Bronchial epithelial cell (primary cell): ENCODE data around the gene PRTFDC1. TPM values are rescaled to one million over a fixed set of nuclear protein-coding genes. Genes with fewer than 3 reads are reported as not detected.
A peak's percentile ranks its signal among the peaks of the same experiment; 100 is the strongest.

ENCODE experiments used
- DNase-seq: peaks from one replicate; pipeline ENCODE4 v3.0.0-alpha.2; 2010; ENCODE audit warnings: low read depth
- FAIRE-seq: peaks from 2 replicates; lab custom pipeline; 2011; peaks lifted over from hg19 to GRCh38; lab: Jason Lieb, UNC
- H3K27me3 ChIP-seq: 2 replicates; pipeline ENCODE4 v1.5.1; 2011; ENCODE audit warnings: low read length; ENCODE audit not compliant: control insufficient read depth, insufficient read depth
- H3K36me3 ChIP-seq: 2 replicates; pipeline ENCODE4 v1.5.1; 2011; ENCODE audit warnings: low read length; ENCODE audit not compliant: control insufficient read depth, insufficient read depth
- H3K4me3 ChIP-seq: 2 replicates; pipeline ENCODE4 v1.5.1; 2011; ENCODE audit warnings: mild to moderate bottlenecking, low read depth, low read length, control low read depth
- CTCF ChIP-seq: IDR thresholded peaks from 2 replicates; pipeline ENCODE4 v1.5.1; 2011; ENCODE audit warnings: mild to moderate bottlenecking, moderate library complexity, low read length, control low read depth, inconsistent platforms; ENCODE audit not compliant: insufficient read depth, severe bottlenecking
- total RNA-seq: library from RNA; depleted of rRNA; stranded (reverse); fragments of >200 nt; gene quantifications from 2 replicates; pipeline ENCODE4 v1.2.1, GENCODE V29; 2014

Gene PRTFDC1
- total RNA-seq, 1 donor from 2014 or later = 5.5 TPM

- FAIRE-seq (no peak), DNase-seq (no peak)
- Histone ChIP-seq H3K4me3 (no peak overlapping the region), H3K27me3 (no peaks in the 10 kb centered on the region), H3K36me3 (no peaks in the 10 kb centered on the region)
- no peak for TF ChIP-seq CTCF
These were observed 12.6 kb upstream of the PRTFDC1 start for GRCh38 chr10:24965051-24965450.

DNA sequence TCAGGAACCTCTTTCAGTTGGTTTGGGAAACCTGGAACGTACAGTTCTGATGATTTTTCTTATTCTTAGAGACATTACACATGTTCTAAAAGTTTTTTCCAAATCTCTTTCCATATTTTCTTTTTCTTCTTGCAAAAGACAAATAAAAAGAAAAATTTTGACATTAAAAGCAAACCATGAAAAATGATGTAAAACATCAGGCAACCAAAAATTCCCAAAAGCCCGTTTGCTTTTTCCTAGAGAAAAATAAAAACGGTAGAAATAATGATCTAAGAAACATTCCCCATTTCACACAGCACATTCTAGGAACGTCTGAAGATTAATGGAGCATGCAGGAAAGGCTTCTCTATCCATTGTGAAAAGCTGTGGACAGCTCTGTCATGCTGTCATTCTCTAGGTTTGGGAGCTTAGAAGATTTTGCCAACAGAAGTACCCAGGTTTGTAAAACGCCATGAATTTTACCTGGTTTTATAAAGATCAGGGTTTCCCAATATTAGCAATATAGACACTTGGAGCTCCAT is 11.2 kb upstream of the PRTFDC1 start:
- H3K27me3 ChIP-seq = no peaks in the 10 kb centered on the region
- H3K4me3 ChIP-seq = no peak overlapping the region
- no peaks in the 10 kb centered on the region for H3K36me3 ChIP-seq
- DNase-seq (no peak), FAIRE-seq (no peak)
- no peak for TF ChIP-seq CTCF

- no peak for TF ChIP-seq CTCF
- DNase-seq = peak; percentile 98
- FAIRE-seq = peak; percentile 7
These were observed 10.6 kb upstream of the PRTFDC1 start for GRCh38 chr10:24962995-24963394.

DNA sequence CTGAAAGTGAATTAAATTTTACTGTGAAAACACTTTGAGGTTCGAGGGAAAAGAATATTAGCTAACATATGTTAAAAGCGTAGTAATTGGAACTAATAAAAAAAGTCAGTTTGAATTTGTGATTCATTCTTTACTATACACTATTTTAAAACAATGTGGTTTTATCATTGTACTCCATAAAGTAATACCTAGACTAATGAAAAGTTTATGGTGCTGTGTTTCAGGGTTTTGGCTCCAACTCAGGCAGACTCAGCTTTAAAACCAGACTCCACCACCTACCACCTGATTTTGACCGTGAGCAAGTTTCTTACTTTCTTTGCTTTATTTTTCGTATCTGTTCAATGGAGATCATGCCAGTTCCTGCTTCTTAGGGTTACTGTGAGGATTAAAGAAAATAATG is 9.2 kb upstream of the PRTFDC1 start:
- FAIRE-seq = no peak
- H3K4me3 ChIP-seq = no peak overlapping the region
- no peaks in the 10 kb centered on the region for H3K27me3 ChIP-seq
- DNase-seq = no peak
- no peaks in the 10 kb centered on the region for H3K36me3 ChIP-seq
- TF ChIP-seq CTCF = no peak

More at GRCh38 chr10:24962995-24963394, 10.6 kb upstream of the PRTFDC1 start:
- Histone ChIP-seq H3K36me3 (no peaks in the 10 kb centered on the region), H3K4me3 (no peak overlapping the region), H3K27me3 (no peaks in the 10 kb centered on the region)

DNA sequence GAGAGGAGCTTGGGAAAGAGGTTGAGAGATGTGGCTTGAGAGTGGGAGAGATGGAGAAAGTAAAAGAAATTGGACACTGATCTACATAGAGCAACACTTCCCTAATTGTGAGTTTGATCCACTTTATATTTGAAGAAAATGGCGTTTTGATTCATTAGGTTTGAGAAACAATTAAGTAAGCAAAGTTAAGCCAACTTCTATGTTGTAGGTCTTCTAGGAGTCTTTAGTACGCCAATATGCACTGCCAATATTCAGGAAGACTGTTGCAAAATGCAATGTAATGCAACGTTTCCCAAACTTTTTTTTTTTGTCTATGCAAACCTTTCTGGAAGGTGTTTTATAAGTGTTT is 7.0 kb upstream of the PRTFDC1 start:
- Histone ChIP-seq H3K36me3 (no peaks in the 10 kb centered on the region), H3K4me3 (no peak overlapping the region), H3K27me3 (no peaks in the 10 kb centered on the region)
- DNase-seq (no peak), FAIRE-seq (no peak)
- TF ChIP-seq CTCF = no peak

GRCh38 chr10:24958721-24959381 is 6.4 kb upstream of the PRTFDC1 start:
- Histone ChIP-seq H3K4me3 (no peak overlapping the region), H3K27me3 (no peaks in the 10 kb centered on the region), H3K36me3 (no peaks in the 10 kb centered on the region)
- DNase-seq (no peak), FAIRE-seq (no peak)
- no peak for TF ChIP-seq CTCF
